VCaP (cell line): ENCODE results near the gene FAM186B.

ENCODE experiments used
- H3K27ac ChIP-seq: fragments of 450-650 bp; 2 replicates; pipeline ENCODE4 v1.5.1; 2017
- CTCF ChIP-seq: fragments of 450-650 bp; conservative IDR thresholded peaks from 2 replicates; pipeline ENCODE4 v1.5.1; 2017; ENCODE audit warnings: mild to moderate bottlenecking, moderate library complexity

The FAM186B gene

GRCh38 chr12:49582850-49583249 is 22.6 kb downstream of the FAM186B start:
- no peak overlapping the region for H3K27ac ChIP-seq
- no peak for TF ChIP-seq CTCF

- no peak for TF ChIP-seq CTCF
- no peak overlapping the region for H3K27ac ChIP-seq
Measured at GRCh38 chr12:49582201-49582600, 23.2 kb downstream of the FAM186B start.

- H3K27ac ChIP-seq, result no peak overlapping the region
- TF ChIP-seq CTCF, result peak; percentile 90
Measured at GRCh38 chr12:49580572-49581535, 24.6 kb downstream of the FAM186B start.

GRCh38 chr12:49578471-49579112 is 26.8 kb downstream of the FAM186B start:
- H3K27ac ChIP-seq, result no peak overlapping the region
- TF ChIP-seq CTCF, result no peak

GRCh38 chr12:49577589-49578315 is 27.7 kb downstream of the FAM186B start:
- TF ChIP-seq CTCF, result no peak
- no peak overlapping the region for H3K27ac ChIP-seq

GRCh38 chr12:49568442-49569162 is 36.8 kb downstream of the FAM186B start:
- H3K27ac ChIP-seq, result peak overlapping the region; percentile 92
- TF ChIP-seq CTCF, result 0 out of 2 replicates have a peak, but pooled peaks have one; percentile 11
